HepG2 (cell line): ENCODE measurements around the gene ADRA2B. TPM values are rescaled to one million over a fixed set of nuclear protein-coding genes. Genes with fewer than 3 reads are reported as not detected.

Experiments
- ATAC-seq: fragments of 200-7000 bp; cut with Tn5 transposase; 3 replicates; pipeline ENCODE4 v1.9.1; 2020; ENCODE audit warnings: mild to moderate bottlenecking, moderate library complexity
- BruUV-seq: library from RNA; stranded (reverse); fragments of 400-500 nt; replicated peaks from 2 replicates; lab custom pipeline; 2021; lab: Mats Ljungman, UMichigan
- CTCF ChIA-PET: fragments of 300-600 bp; formaldehyde crosslinking; extraction: SDS; loops from one replicate; lab custom pipeline; 2021; ENCODE audit warnings: low total read pairs, inconsistent platforms, low intra/inter-chr PET ratio; lab: Yijun Ruan, JAX
- POLR2A ChIA-PET: fragments of 350-600 bp; sonication (Branson Sonifier 250); formaldehyde crosslinking; loops from one replicate; lab custom pipeline; 2020; ENCODE audit warnings: antibody characterized with exemption, inconsistent platforms; lab: Yijun Ruan, JAX
- DNase-seq: peaks from one replicate; pipeline ENCODE4 v3.0.0-alpha.2; 2015; ENCODE audit warnings: low spot score
- FAIRE-seq: peaks from 3 replicates; lab custom pipeline; 2011; peaks lifted over from hg19 to GRCh38; lab: Jason Lieb, UNC
- H2AFZ ChIP-seq: one replicate; pipeline ENCODE4 v1.6.1; 2011; ENCODE audit warnings: low read length, inconsistent platforms
- H3K27ac ChIP-seq: fragments of 300-600 bp; 3 replicates; pipeline ENCODE4 v1.8.0; 2011; ENCODE audit warnings: mixed run types, mild to moderate bottlenecking, mixed read lengths, low read length, inconsistent platforms; ENCODE audit not compliant: insufficient read depth; ENCODE audit errors: extremely low read length
- H3K27me3 ChIP-seq, 2 experiments: fragments of 200-600 bp in 1 of 2; 2 replicates in 1 of 2; 3 replicates in 1 of 2; pipeline versions ENCODE4 v1.6.0 to v1.8.0; 2011; ENCODE audit warnings: low read length in 2 of 2, mild to moderate bottlenecking in 2 of 2, moderate library complexity in 2 of 2, inconsistent platforms in 1 of 2; ENCODE audit not compliant: insufficient read depth in 2 of 2, control insufficient read depth in 1 of 2
- H3K36me3 ChIP-seq, 2 experiments: fragments of 200-600 bp in 1 of 2; replicated peaks in 1 of 2; 2 replicates in 1 of 2; 3 replicates in 1 of 2; pipeline versions ENCODE4 v1.5.1 to v1.8.0; 2011; ENCODE audit warnings: low read length in 2 of 2, inconsistent platforms in 1 of 2; ENCODE audit not compliant: insufficient read depth in 2 of 2, control insufficient read depth in 1 of 2
- H3K4me1 ChIP-seq: 2 replicates; pipeline ENCODE4 v1.5.1; 2012; ENCODE audit warnings: low read length, inconsistent platforms; ENCODE audit not compliant: insufficient read depth
- H3K4me2 ChIP-seq: 2 replicates; pipeline ENCODE4 v1.6.0; 2011; ENCODE audit warnings: low read depth, low read length, inconsistent platforms
- H3K4me3 ChIP-seq, 3 experiments: fragments of 200-600 bp in 1 of 3; sonication (generic), shearing (Covaris generic) in 1 of 3; replicated peaks in 1 of 3; 2 replicates each; pipeline ENCODE4 v1.5.1; 2011 to 2016; ENCODE audit warnings: low read length in 3 of 3, inconsistent platforms in 2 of 3, low read depth in 2 of 3, mild to moderate bottlenecking in 2 of 3, control low read depth in 1 of 3, mixed read lengths in 1 of 3; ENCODE audit not compliant: insufficient read depth in 1 of 3
- H3K79me2 ChIP-seq: one replicate; pipeline ENCODE4 v1.6.1; 2011; ENCODE audit warnings: low read length, inconsistent platforms; ENCODE audit not compliant: insufficient read depth
- H3K9ac ChIP-seq: 2 replicates; pipeline ENCODE4 v1.6.0; 2011; ENCODE audit warnings: mild to moderate bottlenecking, low read depth, low read length, inconsistent platforms; ENCODE audit not compliant: insufficient read depth
- H3K9me3 ChIP-seq: 2 replicates; pipeline ENCODE4 v1.5.1; 2012; ENCODE audit warnings: mild to moderate bottlenecking, low read length
- H4K20me1 ChIP-seq: 2 replicates; pipeline ENCODE4 v1.6.0; 2011; ENCODE audit warnings: inconsistent platforms, mild to moderate bottlenecking, low read length, moderate library complexity; ENCODE audit not compliant: insufficient read depth
- BORCS8-MEF2B ChIP-seq: sonication (generic); formaldehyde crosslinking; IDR thresholded peaks from 2 replicates; pipeline ENCODE4 v1.8.0; 2022; ENCODE audit warnings: mild to moderate bottlenecking, missing genetic modification reagents
- GATAD2A ChIP-seq: IDR thresholded peaks from 2 replicates; pipeline ENCODE4 v1.6.1; 2016
- HNRNPH1 ChIP-seq: fragments of 200-400 bp; formaldehyde crosslinking; optimal IDR thresholded peaks from 2 replicates; pipeline ENCODE3; 2017; ENCODE audit warnings: mild to moderate bottlenecking, low read depth, low read length
- HNRNPK ChIP-seq: fragments of 200-400 bp; formaldehyde crosslinking; IDR thresholded peaks from 2 replicates; pipeline ENCODE4 v1.6.1; 2018; ENCODE audit warnings: low read length, low read depth, moderate library complexity, mild to moderate bottlenecking; ENCODE audit not compliant: poor library complexity, severe bottlenecking
- PTBP1 ChIP-seq: fragments of 200-400 bp; formaldehyde crosslinking; IDR thresholded peaks from 2 replicates; pipeline ENCODE4 v1.6.1; 2018; ENCODE audit warnings: low read length, low read depth; ENCODE audit not compliant: poor library complexity, severe bottlenecking
- RORA ChIP-seq: sonication (generic); formaldehyde crosslinking; IDR thresholded peaks from 2 replicates; pipeline ENCODE4 v1.5.0; 2020; ENCODE audit warnings: mild to moderate bottlenecking, missing genetic modification reagents, moderate library complexity
- TEAD3 ChIP-seq: optimal IDR thresholded peaks from 2 replicates; pipeline ENCODE3; 2016; ENCODE audit warnings: borderline replicate concordance
- THRA ChIP-seq: sonication (generic); formaldehyde crosslinking; IDR thresholded peaks from 2 replicates; pipeline ENCODE4 v1.4.0; 2020; ENCODE audit warnings: missing genetic modification reagents, borderline replicate concordance
- ZNF569 ChIP-seq: sonication (generic); formaldehyde crosslinking; IDR thresholded peaks from 2 replicates; pipeline ENCODE4 v1.5.0; 2020; ENCODE audit warnings: mild to moderate bottlenecking, missing genetic modification reagents, moderate library complexity, borderline replicate concordance
- ZSCAN31 ChIP-seq: sonication (generic); formaldehyde crosslinking; IDR thresholded peaks from 2 replicates; pipeline ENCODE4 v1.5.0; 2020; ENCODE audit warnings: low read depth, mild to moderate bottlenecking, missing genetic modification reagents
- WGBS: methylation state at CpG from one replicate; pipeline ENCODE4 v1.1.6; 2017; ENCODE audit warnings: low lambda C conversion rate; 5-methylcytosine and 5-hydroxymethylcytosine counted together
- in situ Hi-C: cut with HindIII; loops from 2 replicates; pipeline ENCODE4 v1.10.0; 2017; ENCODE audit warnings: low pct_unique_long_range_greater_than_20kb; ENCODE audit not compliant: extremely low pct_ligation_motif_present
- intact Hi-C: fragments of 100-400 bp; cut with micrococcal nuclease; formaldehyde crosslinking; loops from one replicate; pipeline ENCODE4 v1.10.0; 2022; ENCODE audit not compliant: unreplicated experiment
- polyA plus RNA-seq, 8 experiments: library from polyadenylated mRNA; depleted of rRNA in 3 of 8; stranded (reverse) in 7 of 8; unstranded in 1 of 8; fragments of >200 nt; fragmentation: Illumina TruSeq in 4 of 8; extraction: Trizol in 4 of 8; gene quantifications; 2 replicates each; pipeline versions ENCODE4 v1.2.1 to v1.2.3, GENCODE V29; 2011 to 2016; ENCODE audit warnings: low read depth in 4 of 8, missing spikeins in 1 of 8, mixed read lengths in 1 of 8; ENCODE audit not compliant: insufficient read depth in 1 of 8
- total RNA-seq, 5 experiments: library from RNA; depleted of rRNA; stranded (reverse); fragments of >200 nt; fragmentation: Illumina TruSeq; extraction: Trizol; gene quantifications; 2 replicates each; pipeline ENCODE4 v1.2.3, GENCODE V29; 2016; ENCODE audit warnings: low read depth in 1 of 5
- TF ChIP-seq, protein P1 (sequence below): sonication (generic); formaldehyde crosslinking; IDR thresholded peaks from 2 replicates; pipeline ENCODE4 v1.5.1; 2020; ENCODE audit warnings: mild to moderate bottlenecking, missing genetic modification reagents, moderate library complexity
- TF ChIP-seq, protein P2 (sequence below): sonication (generic); formaldehyde crosslinking; IDR thresholded peaks from 2 replicates; pipeline ENCODE4 v1.5.1; 2020; ENCODE audit warnings: mild to moderate bottlenecking, missing genetic modification reagents, borderline replicate concordance
- TF ChIP-seq, protein P3 (sequence below): sonication (generic); formaldehyde crosslinking; IDR thresholded peaks from 2 replicates; pipeline ENCODE4 v1.4.0; 2020; ENCODE audit warnings: missing genetic modification reagents, borderline replicate concordance

The ADRA2B gene
- total and polyA plus RNA-seq, 2 of the 13 experiments (the other 11 are each of a cell fraction or from before 2014, with no cell fraction given): not detected

DNA sequence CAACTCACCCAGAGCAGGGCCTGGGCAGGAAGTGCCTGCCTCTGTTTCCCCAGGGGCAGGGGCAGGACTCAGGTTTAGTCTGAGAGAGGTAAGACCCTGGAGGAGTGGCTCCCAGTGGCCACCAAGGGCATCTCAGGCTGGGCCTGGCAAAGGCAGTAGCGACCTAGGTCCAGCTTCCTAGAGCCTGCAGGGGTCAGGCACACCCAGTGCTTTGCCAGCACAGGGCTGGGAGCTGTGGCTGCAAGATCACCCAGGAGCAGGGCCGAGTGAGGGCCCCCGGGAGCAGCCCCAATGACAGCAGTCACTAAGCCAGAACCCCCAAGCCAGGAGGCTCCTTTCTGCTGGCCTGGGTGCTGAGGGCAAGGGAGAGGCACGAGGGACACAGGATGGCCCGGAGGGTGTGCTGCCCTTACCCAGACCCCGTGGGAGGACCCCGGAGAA, 37.6 kb upstream of the ADRA2B start (continued):
- TF ChIP-seq, protein P1, sequence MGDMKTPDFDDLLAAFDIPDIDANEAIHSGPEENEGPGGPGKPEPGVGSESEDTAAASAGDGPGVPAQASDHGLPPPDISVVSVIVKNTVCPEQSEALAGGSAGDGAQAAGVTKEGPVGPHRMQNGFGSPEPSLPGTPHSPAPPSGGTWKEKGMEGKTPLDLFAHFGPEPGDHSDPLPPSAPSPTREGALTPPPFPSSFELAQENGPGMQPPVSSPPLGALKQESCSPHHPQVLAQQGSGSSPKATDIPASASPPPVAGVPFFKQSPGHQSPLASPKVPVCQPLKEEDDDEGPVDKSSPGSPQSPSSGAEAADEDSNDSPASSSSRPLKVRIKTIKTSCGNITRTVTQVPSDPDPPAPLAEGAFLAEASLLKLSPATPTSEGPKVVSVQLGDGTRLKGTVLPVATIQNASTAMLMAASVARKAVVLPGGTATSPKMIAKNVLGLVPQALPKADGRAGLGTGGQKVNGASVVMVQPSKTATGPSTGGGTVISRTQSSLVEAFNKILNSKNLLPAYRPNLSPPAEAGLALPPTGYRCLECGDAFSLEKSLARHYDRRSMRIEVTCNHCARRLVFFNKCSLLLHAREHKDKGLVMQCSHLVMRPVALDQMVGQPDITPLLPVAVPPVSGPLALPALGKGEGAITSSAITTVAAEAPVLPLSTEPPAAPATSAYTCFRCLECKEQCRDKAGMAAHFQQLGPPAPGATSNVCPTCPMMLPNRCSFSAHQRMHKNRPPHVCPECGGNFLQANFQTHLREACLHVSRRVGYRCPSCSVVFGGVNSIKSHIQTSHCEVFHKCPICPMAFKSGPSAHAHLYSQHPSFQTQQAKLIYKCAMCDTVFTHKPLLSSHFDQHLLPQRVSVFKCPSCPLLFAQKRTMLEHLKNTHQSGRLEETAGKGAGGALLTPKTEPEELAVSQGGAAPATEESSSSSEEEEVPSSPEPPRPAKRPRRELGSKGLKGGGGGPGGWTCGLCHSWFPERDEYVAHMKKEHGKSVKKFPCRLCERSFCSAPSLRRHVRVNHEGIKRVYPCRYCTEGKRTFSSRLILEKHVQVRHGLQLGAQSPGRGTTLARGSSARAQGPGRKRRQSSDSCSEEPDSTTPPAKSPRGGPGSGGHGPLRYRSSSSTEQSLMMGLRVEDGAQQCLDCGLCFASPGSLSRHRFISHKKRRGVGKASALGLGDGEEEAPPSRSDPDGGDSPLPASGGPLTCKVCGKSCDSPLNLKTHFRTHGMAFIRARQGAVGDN (CRISPR knock-in tag): 0 out of 2 replicates have a peak, but pooled peaks have one; percentile 7
- no peak for TF ChIP-seq HNRNPK

- ChIA-PET CTCF (no interaction called here), POLR2A (no interaction called here)
- no peak overlapping the region for H3K27ac ChIP-seq
- BruUV-seq: no TSS peak
- no peaks in the 10 kb centered on the region for H3K4me1 ChIP-seq
- no peak overlapping the region for H3K9ac ChIP-seq
- intact Hi-C loops (no loop called here), in situ Hi-C loops (no loop called here)
- ATAC-seq: peak; percentile 5; the same call in 1 of the 3 replicates
- H2AFZ ChIP-seq: no peak overlapping the region
- no peaks in the 10 kb centered on the region for H3K9me3 ChIP-seq
- DNase-seq: no peak
- H3K27me3 ChIP-seq: peaks cover 23 to 72% of the 10 kb centered on the region in 2 experiments
- H3K4me3 ChIP-seq: no peak overlapping the region
- H4K20me1 ChIP-seq: no peaks in the 10 kb centered on the region
- FAIRE-seq: no peak
- H3K79me2 ChIP-seq: no peaks in the 10 kb centered on the region
- 19% methylated on average over 7 of the region's 7 CpGs for WGBS
- no peaks in the 10 kb centered on the region for H3K36me3 ChIP-seq
- no peak overlapping the region for H3K4me2 ChIP-seq
- TF ChIP-seq RORA (CRISPR knock-in tag): no peak
- TF ChIP-seq ZSCAN31 (CRISPR knock-in tag): no peak
- TF ChIP-seq, protein P2, sequence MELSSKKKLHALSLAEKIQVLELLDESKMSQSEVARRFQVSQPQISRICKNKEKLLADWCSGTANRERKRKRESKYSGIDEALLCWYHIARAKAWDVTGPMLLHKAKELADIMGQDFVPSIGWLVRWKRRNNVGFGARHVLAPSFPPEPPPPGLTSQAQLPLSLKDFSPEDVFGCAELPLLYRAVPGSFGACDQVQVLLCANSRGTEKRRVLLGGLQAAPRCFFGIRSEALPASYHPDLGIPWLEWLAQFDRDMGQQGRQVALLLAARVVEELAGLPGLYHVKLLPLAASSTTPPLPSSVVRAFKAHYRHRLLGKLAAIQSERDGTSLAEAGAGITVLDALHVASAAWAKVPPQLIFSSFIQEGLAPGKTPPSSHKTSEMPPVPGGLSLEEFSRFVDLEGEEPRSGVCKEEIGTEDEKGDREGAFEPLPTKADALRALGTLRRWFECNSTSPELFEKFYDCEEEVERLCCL (CRISPR knock-in tag): no peak
- TF ChIP-seq TEAD3 (CRISPR knock-in tag): no peak
- TF ChIP-seq BORCS8-MEF2B (CRISPR knock-in tag): no peak
- no peak for TF ChIP-seq ZNF569 (CRISPR knock-in tag)
- no peak for TF ChIP-seq HNRNPH1
- no peak for TF ChIP-seq GATAD2A
- TF ChIP-seq PTBP1: no peak
- no peak for TF ChIP-seq THRA (CRISPR knock-in tag)
- no peak for TF ChIP-seq HNRNPK
- TF ChIP-seq, protein P3, sequence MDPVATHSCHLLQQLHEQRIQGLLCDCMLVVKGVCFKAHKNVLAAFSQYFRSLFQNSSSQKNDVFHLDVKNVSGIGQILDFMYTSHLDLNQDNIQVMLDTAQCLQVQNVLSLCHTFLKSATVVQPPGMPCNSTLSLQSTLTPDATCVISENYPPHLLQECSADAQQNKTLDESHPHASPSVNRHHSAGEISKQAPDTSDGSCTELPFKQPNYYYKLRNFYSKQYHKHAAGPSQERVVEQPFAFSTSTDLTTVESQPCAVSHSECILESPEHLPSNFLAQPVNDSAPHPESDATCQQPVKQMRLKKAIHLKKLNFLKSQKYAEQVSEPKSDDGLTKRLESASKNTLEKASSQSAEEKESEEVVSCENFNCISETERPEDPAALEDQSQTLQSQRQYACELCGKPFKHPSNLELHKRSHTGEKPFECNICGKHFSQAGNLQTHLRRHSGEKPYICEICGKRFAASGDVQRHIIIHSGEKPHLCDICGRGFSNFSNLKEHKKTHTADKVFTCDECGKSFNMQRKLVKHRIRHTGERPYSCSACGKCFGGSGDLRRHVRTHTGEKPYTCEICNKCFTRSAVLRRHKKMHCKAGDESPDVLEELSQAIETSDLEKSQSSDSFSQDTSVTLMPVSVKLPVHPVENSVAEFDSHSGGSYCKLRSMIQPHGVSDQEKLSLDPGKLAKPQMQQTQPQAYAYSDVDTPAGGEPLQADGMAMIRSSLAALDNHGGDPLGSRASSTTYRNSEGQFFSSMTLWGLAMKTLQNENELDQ (CRISPR knock-in tag): no peak
Observed at GRCh38 chr2:96153291-96153713, 36.9 kb upstream of the ADRA2B start.
